Fibroblast of the aortic adventitia (primary cell): ENCODE results near the gene TTC1. TPM values are rescaled to one million over a fixed set of nuclear protein-coding genes. Genes with fewer than 3 reads are reported as not detected.

Experiments used
- DNase-seq: peaks from one replicate; pipeline ENCODE4 v3.0.0-alpha.2; 2010; ENCODE audit warnings: low read depth
- H3K4me3 ChIP-seq: 2 replicates; pipeline ENCODE4 v1.5.1; 2011; ENCODE audit warnings: low read depth, mild to moderate bottlenecking, control low read depth, low read length, moderate library complexity
- CTCF ChIP-seq: IDR thresholded peaks from 2 replicates; pipeline ENCODE4 v1.5.1; 2011; ENCODE audit warnings: mild to moderate bottlenecking, low read length, control low read depth, inconsistent platforms; ENCODE audit not compliant: insufficient read depth
- total RNA-seq: library from RNA; depleted of rRNA; stranded (reverse); fragments of >200 nt; gene quantifications from 2 replicates; pipeline ENCODE4 v1.2.3, GENCODE V29; 2012; ENCODE audit warnings: low replicate concordance

TTC1 gene
- total RNA-seq, 1 donor = 56.4 TPM

- no peak for TF ChIP-seq CTCF
- DNase-seq = peak; percentile 63
- no peak overlapping the region for H3K4me3 ChIP-seq
Observed at GRCh38 chr5:160030631-160031377, 21.9 kb downstream of the TTC1 start.

- no peak for TF ChIP-seq CTCF
- no peak for DNase-seq
Observed at GRCh38 chr5:160033546-160034252, 24.8 kb downstream of the TTC1 start.

GRCh38 chr5:160036243-160036642 lies 27.3 kb downstream of the TTC1 start:
- no peak for TF ChIP-seq CTCF
- H3K4me3 ChIP-seq = no peak overlapping the region
- no peak for DNase-seq

More at GRCh38 chr5:160033546-160034252, 24.8 kb downstream of the TTC1 start:
- H3K4me3 ChIP-seq = no peak overlapping the region

GRCh38 chr5:160036884-160037283 lies 27.9 kb downstream of the TTC1 start:
- no peak for DNase-seq
- no peak overlapping the region for H3K4me3 ChIP-seq
- no peak for TF ChIP-seq CTCF

- no peak overlapping the region for H3K4me3 ChIP-seq
- TF ChIP-seq CTCF = no peak
- DNase-seq = peak; percentile 29
Observed at GRCh38 chr5:160039810-160040470, 31.0 kb downstream of the TTC1 start.

- TF ChIP-seq CTCF = no peak
- no peak overlapping the region for H3K4me3 ChIP-seq
- no peak for DNase-seq
Observed at GRCh38 chr5:160040471-160040835, 31.5 kb downstream of the TTC1 start.
